HG03175 (cell line): ENCODE data around the gene DNAJC7.
"Not testable (repeated sequence)": the region's sequence is repeated elsewhere in the genome, so short reads cannot be mapped to it uniquely, and the experiment has no call there.

Source experiments
- ATAC-seq: cut with Tn5 transposase; IDR thresholded peaks from one replicate; pipeline ENCODE4 v1.9.1; 2021; ENCODE audit warnings: mild to moderate bottlenecking, moderate library complexity; ENCODE audit not compliant: unreplicated experiment

The DNAJC7 gene

DNA sequence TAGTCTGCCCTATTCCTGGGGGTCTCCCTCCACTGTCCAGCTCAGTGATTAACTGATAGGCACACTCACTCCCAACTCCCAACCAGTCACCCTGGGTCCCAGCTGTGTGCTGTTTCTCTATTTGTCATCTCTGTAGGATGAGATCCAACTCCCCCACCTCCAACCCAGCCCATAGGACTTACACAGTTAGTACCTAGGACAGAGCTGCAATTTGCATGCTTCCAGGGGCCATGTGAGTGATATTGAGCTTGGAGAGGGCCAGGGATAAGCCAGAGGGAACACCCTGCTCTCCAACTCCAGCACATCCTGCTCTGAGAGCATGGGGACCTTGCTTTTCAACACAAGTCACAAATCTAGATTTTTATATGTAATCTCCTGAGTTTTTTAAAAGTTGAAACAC is 24.4 kb upstream of the DNAJC7 start:
- no peak for ATAC-seq

DNA sequence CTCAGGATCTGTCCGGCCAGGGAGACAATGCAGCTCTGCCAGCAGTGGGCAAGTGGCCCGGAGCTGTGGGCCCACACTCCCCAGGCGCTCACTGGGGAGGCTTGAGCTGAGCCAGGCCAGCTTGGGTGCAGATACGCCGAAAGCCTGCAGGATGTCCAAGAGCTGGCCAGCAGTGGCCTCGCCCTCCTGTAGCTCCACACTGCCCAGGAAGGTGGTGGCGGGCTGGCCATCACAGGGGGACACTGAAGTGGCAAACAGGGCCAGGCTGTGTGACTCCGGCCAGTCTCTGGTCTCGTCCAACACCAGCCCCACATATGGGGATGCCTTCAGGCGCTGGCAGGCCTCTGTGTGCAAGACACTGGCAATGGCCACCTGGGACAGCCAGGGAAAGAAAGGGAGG is 23.6 kb upstream of the DNAJC7 start:
- no peak for ATAC-seq

DNA sequence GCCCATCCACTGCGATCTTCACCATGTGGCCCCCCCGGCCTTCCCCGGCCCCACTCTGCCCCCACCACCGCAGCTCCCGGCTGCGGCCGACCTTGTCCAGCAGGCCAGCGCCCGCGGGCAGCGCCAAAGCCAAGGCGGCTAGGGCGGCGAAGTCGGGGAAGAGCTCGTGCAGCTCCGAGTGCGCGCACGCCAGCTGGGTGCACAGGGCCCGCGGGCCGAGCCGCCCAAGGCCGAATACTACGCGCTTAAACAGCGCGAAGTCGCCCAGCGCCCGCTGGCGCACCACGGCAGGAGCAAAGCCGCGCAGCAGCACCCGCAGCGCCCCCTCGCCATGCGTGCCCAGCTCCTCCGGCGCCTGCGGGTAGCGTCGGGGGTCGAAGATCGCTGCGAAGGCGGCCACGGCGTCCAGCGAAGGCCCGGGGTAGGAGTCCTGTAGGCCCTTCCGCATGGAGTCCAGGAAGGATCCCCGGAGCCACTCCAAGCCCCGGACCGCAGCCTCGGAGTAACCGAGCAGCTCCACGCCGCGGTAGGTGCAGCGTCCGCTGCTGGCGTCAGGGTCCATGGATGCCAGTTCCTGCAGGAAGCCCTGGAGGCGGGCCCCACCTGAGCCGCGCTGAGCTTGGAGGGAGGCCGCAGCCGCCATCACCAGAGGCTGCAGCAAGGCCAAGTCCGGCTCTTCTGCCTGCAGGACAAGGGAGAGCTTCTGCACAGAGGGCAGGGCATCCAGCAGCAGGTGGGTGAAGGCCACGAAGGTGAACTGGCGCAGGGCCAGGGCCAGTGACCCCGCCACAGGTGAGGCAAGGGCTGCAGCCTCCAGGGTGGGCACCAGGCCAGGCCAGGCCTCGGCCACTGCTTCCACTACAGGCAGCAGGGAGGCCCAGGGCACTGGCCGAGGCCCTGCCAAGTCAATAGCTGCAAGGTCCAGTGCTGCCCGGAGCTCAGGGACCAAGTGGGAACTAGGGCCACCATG is 22.8 kb upstream of the DNAJC7 start:
- no peak for ATAC-seq

DNA sequence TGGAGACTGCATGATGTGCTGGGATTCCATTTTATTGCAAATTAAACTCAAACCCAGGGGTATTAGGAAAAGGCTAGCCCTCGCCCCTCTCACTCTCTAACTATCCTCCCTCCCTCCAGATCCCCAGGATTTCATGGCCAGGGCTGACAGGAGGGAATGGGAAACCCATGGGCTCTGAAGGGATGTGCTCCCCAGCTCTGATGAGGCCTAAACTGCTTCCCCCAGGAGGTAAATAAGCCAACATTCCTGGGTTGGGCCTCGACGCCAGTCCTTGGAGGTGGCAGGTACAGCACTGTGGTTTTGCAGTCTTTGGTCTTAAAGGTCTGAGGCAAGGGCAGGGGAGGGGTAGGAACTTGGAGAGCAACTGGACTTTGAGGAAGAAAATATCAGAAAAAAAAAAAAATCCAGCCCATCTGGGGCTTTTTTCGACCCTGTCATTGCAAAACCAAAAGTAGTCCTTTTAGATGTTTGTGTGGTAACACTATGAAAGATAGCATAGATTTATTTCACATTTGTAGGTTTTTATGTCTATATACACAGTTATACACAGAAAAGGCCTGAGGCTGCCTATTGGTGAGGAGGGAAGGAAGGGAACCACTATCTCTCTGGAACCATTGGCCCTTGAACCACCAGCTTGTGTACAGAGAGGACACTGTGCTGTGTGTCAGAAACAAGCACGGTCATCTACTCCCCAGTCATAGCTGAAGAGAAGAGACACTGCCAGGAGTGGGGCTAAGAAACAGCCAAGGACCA is 21.2 kb upstream of the DNAJC7 start:
- ATAC-seq = no peak

DNA sequence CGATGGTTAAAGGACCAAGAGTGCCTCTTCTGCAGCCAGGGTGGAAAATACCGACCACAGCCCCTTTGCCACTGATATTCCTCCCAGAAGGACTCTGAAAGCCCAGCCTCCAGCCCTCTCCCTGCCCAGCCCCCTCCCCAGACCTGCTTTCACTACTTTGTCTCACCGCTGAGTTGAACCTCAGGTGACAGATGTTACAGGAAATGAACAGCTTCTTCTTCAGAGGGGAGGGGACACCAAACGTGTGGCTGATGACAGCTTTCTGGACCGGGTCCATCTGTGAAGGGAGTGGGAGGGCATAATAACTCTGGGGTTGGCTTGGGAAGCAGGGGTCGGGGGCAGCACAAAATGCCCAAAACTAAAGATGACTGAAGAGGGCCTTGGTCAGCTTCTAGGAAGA is 16.8 kb upstream of the DNAJC7 start:
- no peak for ATAC-seq

DNA sequence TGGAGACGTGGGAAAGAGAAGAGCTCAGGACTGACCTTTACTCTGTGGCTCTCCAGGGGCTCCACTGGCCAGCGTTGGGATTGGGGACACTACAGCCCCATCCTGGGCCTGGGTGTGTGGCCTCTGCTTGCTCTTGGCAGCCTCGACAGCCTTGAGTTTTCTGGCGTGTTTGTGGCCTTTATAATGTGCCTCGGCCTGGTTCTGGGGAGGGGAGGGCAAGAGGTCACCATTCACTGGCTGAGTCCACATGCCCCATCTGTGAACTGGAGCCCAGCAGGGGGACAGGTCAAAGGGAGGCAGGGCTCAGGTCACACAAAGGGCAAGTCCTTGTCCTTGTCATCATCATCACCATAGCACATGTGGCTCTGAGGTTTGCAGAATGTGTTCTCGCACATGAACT is 14.3 kb upstream of the DNAJC7 start:
- ATAC-seq = no peak

DNA sequence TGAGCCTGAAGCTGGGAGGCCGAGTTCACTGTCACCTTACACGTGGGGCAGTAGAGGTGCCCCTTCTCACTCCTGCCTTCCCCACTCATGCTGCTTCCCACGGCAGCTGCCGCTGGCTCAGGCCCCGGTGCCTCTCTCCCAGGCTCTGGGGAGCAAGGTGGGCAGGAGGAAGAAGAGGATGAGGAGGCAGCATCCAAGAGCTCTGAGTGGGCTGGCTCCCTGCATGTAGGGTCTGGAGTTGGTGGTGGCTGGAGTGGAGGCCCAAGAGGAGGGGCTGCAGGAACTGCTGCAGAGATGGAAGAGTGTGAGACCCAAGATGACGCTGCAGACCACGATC is 11.5 kb upstream of the DNAJC7 start:
- no peak for ATAC-seq

DNA sequence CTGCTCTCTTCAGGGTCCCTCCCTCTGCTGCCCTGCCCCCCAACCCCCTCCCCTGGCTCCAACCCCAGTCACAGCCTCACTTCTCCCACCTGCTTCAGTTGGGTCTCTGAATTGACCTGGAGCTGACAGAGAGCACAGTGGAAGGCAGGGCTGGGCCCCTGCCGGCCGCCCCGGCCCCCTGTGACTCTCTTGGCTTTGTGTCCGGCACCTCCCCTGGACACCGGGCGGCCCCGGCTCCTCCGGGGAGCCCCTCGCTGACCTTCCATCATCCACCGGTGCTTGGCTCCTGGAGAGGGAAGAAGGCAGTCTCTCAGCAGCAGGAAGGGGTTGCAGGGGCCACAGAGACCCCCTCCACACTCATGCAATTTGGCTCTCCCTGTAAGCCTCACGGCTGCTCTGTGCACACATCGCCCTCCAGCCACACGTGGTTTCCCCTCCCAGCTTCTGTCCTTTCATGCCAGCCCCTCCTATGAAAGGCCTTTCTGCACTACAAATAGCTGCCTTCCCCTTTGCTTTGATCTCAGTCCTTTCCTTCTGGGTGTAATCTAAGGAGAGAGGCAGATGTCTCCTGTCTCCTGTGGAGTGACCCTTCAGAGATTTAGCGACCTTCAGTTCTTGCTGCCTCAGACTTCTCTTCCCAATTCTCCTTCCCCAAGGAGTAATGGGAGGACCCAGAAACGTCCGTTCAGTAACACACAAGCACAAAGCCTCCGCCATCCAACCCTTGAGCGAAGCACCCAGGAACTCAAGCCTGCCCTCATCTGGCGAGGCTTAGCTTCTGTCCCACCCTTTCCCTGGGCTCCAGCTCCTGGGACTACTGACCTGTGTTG is 10.9 kb upstream of the DNAJC7 start:
- ATAC-seq = no peak

DNA sequence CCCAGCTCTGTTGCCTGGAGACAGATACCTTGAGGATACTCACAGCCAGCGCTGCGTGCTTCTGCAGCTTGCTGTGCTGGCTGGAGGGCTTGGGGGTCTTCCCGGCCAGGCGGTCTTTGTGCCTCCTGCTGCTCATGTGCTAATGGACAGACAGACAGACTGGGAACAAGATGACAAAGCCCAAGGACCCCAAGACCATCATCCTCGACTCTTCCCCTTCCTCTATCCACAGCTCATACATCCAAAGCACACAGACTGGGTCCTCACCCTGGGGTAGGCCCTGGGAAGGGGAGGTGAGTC is 10.3 kb upstream of the DNAJC7 start:
- ATAC-seq = no peak

DNA sequence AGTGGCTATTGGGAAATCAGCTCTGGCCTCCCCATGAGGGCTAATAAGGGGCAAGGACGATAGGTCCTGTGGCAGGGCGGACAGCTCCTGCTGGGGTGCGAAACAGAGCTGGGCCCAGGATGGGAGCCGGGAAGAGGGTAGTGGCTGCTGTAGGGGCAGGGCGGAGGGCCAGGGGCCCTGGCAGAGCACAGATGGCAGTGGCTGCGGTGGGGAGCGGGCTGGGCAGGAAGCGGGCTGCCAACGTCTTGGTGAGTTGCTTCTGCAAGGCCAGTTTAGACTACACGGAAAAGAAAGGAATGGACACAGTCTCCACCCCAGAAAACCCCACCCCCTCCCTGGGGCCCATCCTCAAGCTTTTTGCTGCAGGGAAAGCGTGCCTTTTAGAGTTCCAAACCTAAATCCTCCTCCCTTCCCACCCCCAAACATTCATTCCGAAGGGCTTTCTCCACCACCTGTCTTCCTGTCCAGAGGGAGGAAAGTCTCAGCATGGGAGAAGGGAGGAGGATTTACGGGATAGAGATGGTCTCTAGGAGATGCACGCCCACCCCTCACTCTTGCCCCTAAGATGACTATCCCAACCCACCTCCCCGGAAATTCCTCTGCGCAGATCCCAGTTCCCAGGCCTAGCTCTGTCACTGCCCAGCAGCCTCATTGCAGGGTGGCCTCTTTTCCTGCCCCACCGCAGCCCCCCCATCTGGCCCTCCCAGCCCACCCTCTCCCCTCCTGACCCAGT is 9.8 kb upstream of the DNAJC7 start:
- no peak for ATAC-seq

DNA sequence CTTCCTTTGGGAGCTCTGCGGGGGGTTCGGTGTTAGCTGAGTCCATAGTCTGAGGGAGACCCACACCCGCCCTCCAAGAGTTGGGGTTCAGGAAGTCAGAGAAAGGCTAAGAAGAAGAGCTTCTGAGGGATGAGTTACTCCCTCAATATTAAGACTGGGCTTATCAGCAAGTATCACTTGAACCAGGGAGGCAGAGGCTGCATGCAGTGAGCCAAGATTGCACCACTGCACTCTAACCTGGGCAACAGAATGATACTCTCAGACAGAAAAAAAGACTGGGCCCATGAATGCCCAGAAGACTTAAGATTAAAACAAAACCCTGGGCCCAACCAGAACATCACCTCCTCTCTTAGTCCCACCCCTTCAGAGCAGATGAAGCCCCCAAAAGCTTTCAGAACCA is 8.7 kb upstream of the DNAJC7 start:
- ATAC-seq = no peak

DNA sequence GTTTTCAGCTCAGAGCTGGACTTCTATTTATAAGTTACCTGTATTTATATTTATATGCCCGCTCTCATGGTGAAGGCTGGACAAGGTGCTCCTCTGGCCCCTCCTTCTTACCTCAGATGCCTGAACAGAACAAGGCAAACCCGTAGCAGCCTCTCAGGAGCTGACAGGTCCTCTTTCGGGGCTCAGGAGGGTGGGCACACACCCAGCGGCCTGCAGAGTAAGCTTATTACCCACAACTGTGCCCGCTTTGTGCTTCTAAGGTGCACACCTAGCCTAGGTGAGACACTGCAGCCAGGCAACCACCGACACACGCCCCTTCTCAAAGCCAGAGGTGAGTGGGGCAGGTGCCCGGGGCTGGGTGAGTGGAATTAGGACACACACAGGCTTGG is 7.9 kb upstream of the DNAJC7 start:
- ATAC-seq = no peak

DNA sequence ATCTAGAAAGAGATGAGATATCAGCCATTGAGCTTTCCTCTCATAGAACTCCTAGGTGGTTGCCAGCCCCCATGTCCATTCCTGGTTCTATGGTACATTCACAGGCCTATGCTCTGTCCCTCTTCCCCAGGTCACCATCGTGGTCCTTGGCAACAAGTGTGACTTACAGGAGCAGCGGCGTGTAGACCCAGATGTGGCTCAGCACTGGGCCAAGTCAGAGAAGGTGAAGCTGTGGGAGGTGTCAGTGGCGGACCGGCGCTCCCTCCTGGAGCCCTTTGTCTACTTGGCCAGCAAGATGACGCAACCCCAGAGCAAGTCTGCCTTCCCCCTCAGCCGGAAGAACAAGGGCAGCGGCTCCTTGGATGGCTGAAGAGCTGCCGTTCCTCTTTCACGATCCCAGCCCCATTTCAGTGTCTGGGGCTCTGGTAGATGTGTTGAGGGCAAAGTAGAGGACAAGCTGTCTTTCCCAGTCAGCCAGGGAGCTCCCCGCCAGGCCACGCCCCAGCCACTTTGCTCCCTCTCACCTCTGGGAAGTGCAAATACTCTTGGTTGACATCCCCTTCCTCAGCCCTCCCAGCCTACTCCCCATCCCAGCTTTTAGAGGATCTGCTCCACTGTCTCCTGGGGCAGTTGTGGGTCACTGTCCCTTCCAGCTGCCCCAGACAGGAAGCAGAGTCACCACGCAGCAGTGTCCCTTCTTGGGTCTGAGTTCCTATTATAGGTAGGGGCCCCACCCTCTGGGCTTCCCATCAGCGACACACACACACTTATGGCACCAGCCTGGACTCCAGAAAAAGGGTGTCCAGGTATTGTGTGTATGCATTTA is 6.5 kb upstream of the DNAJC7 start:
- no peak for ATAC-seq

DNA sequence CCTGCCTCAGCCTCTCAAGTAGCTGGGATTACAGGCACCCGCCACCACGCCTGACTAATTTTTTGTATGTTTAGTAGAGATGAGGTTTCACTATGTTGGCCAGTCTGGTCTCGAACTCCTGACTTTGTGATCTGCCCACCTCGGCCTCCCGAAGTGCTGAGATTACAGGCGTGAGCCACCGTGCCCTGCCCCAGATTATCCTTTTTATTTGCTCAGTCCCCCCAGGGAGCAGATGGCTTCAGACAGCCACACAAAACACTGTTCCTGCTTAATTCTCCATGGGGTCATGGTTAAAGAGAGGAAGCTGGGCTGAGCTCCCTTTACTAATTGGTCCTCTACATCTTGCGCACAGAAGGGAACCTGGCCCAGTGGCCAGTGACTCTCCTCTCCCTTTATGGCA is 3.6 kb upstream of the DNAJC7 start:
- not testable (repeated sequence) for ATAC-seq

DNA sequence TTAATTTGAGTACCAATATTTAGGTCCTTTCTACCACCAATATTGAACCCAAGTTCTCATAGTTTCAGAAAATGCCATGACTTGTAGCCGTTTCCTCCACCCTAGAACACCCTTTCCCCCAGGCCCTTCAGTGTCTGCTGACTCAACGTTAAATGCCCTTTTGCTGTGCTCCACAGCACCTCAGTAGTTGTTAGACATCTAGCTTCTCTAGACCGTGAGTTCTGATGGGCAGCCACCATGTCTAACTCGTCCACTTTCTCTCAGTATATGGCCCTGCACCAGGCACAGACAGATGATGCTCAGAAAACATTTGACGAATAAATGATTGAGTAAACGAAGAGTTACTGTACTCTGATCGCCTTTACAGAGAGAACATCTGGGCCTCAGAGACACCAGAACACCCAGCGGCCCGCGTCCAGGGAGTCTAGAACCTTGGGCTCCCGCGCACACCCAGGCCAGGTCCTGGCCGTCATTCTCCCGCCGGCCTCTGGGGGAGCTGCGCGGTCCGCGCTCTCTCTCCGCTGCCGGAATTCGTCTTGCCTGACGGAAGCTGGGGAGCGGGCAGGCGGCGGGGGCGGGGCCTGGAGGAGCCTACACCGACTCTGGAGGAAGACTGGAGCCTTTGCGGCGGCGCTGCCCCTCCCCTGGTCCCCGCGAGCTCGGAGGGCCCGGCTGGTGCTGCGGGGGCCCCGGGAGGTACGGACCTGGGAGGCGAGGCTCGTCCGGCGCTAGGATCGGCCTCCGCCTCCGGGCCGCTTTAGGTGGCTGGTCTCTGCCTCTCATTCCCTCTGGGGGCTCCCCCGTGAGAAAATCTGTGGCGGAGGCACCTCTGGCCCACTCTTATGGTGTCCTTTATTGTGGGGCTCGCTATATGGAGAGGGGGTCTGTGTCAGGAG is 2.5 kb upstream of the DNAJC7 start, which contains the start of gene NKIRAS2:
NKIRAS2 (plus strand) TSS at position 582 of the 896 bp plus-strand sequence. CDS start 1,488 bp downstream, outside the sequence.
- peak; percentile 61 for ATAC-seq

DNA sequence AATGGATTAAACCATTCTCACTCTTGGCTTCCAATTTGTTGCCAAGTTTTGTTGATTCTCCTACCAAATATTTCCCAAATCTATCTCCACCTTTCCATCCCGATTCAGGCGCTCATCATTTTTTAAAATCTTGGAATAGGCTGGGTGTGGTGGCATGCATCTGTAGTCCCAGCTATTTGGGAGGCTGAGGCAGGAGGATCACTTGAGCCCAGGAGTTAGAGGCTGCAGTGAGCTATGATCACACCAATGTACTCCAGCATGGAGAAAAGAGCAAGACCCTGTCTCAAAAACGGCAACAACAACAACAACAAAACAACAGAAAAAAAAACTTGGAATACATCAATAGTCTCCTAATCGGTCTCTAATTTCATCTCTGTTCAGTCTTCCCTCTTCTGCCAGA is 1.7 kb upstream of the DNAJC7 start:
- ATAC-seq = no peak

DNA sequence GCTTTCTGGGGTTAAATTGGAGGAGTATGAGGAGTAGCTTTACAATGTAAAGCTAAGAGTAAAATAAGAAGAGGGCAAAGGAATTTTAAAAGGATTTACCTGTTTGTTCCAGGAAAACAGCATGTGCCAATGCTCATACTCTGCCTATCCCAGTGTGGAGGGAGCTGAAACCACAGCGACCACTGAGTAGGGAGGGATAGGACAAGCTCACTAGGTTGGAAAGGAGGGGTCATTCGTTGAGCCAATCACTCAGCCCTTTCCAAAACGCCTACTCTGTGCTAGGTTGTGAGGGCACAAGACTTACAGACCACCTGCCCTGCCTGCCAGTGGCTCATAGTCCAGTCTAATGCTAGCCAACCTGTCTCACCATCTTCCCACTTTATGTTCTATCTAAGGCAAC is 1.1 kb upstream of the DNAJC7 start:
- no peak for ATAC-seq

DNA sequence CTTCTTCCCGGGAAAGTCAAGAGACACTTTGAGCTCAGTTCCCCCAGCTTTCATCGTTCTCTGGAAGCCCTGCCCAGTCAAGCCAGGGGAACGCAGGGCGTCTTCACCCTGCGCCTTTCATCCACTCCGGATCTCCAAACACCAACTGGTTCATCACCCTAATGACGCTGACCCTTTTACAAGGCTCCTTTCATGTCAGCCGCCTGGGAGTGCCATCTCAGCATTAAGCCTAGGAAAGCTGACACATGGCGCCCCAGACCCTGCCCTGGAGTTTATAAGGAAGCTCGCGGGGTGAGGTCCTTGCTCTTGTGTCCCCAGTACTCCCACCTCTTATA is 594 bp upstream of the DNAJC7 start:
- peak; percentile 6 for ATAC-seq

DNA sequence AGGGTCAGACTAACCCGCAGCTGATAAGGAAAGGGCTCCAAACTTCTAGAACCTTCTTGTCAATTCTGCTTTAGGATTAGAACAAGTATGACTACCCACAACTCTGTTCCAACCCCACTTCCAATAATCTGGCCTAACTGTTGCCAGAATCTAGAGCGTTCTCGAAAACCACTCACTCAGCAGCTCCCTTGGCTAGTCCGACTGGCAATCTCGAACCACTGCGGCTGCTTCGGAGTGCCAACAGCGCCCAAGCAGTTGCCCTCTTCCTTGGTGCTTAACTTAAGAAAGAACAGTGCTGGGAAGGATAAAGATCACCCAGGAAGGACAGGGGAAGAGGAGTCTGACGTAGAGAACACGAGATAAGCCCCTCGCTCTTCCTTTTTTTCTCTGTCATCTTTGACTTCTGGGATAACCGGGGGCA is 818 bp downstream of the DNAJC7 start:
- ATAC-seq = no peak
